HG03354 (cell line): Measurements from ENCODE around the gene STARD10.
"Not testable (repeated sequence)": the region's sequence is repeated elsewhere in the genome, so short reads cannot be mapped to it uniquely, and the experiment has no call there.

Experiments
- ATAC-seq: cut with Tn5 transposase; IDR thresholded peaks from one replicate; pipeline ENCODE4 v1.9.1; 2021; ENCODE audit warnings: mild to moderate bottlenecking; ENCODE audit not compliant: unreplicated experiment, poor library complexity, severe bottlenecking

STARD10 gene

DNA sequence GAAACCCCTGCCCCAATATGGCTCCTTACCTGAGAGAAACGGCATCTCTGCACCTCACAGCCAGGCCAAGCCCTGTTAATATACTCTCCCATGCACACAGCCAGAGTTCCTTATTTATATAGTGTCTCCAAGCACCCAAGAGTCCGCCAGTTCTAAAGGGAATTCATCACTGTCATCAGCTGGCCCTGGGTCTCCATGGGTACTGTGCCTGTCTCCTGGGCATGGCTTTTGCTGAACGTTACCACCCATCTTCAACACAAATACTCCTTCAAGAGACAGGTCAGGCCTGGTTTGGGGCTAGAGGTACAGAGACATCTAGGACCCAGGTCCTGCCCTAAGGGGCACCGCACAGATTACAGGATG lies 18.7 kb upstream of the STARD10 start:
- ATAC-seq = no peak

DNA sequence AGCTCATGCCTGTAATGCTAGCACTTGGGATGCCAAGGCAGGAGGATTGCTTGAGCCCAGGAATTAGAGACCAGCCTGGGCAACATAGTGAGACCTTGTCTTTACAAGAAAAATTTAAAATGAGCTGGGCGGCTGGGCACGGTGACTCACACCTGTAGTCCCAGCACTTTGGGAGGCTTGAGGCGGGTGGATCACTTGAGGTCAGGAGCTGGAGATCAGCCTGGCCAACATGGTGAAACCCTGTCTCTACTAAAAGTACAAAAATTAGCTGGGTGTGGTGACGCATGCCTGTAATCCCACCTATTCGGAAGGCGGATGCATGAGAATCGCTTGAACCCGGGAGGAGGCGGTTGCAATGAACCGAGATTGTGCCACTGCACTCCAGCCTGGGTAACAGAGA lies 17.8 kb upstream of the STARD10 start:
- not testable (repeated sequence) for ATAC-seq

DNA sequence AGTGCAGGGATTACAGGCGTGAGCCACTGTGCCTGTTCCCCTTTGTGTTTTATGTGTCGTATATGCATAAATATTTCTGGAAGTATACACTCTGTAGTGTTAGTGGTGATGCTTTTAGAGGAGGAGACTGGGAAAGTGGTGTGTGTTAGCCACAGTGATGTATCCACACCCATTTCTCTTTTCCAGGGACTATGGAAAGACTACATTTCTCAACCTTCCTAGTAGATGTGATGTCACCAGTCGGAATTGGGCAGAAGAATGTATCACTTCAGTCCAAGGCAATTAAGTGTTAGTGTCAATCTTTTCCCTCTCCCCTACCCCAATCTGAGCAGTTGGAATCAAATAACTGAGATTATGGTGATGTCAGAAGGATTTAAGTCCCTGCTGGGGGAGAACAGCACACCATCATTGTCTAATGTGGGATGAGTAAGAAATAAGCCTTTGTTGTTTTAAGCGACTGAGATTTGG lies 14.5 kb upstream of the STARD10 start:
- no peak for ATAC-seq

DNA sequence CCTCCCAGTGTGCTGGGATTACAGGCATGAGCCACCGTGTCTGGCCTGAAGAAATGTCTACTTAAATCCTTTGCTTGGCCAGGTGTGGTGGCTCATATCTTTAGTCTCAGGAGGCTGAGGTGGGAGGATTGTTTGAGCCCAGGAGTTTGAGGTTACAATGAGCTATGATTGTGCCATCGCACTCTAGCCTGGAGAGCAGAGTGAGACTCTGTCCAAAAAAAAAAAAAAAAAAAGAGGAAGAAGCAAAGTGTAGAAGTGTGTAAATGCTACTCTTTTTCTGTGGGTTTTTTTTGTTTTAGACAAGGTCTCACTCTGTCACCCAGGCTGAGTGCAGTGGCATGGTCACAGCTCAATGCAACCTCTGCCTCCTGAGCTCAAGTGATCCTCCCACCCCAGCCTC lies 13.9 kb upstream of the STARD10 start:
- ATAC-seq = no peak

DNA sequence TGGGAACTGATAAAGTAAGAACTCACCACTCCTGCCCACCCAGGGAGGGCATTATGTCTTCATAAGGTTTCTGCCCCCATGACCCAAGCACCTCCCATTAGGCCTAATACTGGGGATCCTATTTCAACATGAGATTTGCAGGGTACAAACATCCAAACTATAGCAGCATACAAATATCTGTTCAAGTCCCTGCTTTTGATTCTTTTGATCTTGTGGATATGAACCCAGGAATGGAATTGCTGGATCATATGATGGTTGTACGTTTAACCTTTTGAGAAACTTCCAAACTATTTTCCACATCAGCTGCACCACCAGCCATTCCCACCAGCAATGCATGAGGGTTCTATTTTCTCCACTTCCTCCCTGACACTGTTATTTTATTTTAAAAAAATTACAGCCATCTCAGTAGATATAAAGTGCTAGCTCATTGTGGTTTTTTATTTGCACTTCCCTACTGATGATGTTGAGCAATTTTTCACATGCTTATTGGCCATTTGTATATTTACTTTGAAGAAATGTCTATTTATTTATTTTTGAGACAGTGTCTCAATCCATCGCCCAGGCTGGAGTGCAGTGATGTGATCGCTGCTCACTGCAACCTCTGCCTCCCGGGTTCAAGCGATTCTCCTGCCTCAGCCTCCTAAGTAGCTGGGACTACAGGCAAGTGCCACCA lies 13.3 kb upstream of the STARD10 start:
- ATAC-seq = no peak

DNA sequence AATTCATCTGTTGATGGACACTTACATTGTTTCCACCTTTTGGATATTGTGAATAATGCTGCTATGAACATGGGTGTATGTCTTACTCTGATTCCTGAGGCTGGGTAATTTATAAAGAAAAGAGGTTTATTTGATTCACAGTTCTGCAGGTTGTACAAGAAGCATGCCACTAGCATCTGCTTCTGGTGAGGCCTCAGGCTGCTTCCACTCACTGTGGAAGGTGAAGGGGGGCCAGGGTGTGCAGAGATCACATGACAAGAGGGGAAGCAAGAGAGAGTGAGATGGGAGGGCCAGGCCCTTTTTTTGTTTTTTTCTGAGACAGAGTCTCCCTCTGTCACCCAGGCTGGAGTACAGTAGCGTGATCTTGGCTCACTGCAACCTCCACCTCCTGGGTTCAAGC lies 12.5 kb upstream of the STARD10 start:
- not testable (repeated sequence) for ATAC-seq

DNA sequence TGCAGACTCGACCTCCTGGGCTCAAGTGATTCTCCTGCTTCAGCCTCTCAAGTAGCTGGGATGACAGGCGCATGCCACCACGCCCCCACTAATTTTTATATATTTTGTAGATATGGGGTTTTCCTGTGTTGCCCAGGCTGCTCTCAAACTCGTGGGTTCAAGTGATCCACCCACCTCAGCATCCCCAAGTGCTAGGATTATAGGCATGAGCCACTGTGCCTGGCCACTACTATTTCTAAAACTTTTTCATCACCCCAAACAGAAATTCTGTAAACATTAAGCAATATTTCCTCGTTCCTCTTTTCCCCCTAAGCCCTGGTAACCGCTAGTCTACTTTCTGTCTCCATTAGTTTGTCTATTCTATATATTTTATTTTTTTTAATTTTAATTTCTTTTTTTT lies 11.4 kb upstream of the STARD10 start:
- no peak for ATAC-seq

DNA sequence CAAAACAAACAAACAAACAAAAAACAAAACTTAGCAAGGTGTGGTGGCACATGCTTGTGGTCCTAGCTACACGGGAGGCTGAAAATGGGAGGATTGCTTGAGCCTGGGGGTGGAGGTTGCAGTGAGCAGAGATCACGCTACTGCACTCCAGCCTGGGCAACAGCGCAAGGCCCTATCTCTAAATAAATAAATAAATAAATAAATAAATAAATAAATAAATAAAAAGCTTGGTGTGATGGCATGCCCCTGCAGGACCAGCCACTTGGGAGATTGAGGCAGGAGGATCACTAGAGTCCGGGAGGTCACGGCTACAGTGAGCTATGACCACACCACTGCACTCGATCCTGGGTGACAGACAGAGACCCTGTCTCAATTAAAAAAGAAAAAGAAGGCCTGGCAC lies 9.0 kb upstream of the STARD10 start:
- ATAC-seq = no peak

DNA sequence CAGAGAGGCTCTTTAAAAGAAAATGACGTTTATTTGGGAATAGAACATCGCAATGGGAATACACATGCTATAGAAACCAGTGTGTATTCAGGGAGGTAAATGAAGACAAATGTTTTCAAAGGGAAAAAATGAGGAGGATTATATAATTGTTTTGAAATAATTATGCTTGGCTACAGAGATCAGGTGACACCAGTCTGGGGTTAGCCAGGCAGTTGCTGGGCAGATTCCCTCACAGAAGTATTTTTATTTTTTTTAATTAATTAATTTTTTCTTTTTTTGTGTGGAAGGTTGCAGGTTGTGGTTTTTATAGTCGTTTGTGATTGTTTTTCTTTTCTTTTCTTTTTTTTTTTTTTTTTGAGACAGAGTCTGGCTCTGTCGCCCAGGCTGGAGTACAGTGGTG lies 5.6 kb upstream of the STARD10 start:
- ATAC-seq = no peak

DNA sequence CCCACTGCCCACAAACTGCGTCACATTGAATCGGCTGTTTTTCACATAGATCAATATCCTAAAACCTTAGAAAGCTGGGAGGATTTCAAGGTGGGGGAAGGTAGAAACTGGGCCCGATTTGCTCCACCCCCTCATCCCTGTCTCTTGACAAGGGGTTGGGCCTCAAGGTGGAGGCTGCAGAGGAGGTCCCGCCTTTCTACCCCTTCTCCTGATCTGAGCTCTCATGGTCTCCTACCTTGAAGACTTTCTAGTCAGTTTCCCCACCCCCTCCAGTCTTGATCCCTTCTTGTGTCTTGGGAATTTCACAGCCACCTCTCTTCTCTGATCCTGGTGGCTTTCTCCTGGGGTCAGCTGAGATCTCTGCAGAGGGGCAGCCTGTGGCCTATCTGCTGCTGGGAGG lies 4.5 kb upstream of the STARD10 start:
- no peak for ATAC-seq

DNA sequence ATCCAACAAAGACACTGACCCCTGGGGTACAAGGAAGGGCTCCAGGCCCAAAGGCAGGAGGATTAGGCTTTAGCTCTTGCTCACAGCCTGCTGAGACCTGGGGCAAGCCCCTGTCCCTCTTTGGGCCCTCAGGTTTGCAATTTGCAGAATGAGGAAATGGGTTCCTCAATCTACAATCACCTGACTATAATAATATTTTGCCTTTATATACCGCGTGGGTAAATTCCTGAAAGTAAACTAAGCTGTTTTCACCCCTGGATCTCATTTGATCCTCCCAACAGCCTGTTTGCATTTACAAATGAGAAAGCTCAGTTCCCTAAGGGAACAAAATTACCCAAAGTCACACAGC lies 797 bp downstream of the STARD10 start:
- no peak for ATAC-seq

DNA sequence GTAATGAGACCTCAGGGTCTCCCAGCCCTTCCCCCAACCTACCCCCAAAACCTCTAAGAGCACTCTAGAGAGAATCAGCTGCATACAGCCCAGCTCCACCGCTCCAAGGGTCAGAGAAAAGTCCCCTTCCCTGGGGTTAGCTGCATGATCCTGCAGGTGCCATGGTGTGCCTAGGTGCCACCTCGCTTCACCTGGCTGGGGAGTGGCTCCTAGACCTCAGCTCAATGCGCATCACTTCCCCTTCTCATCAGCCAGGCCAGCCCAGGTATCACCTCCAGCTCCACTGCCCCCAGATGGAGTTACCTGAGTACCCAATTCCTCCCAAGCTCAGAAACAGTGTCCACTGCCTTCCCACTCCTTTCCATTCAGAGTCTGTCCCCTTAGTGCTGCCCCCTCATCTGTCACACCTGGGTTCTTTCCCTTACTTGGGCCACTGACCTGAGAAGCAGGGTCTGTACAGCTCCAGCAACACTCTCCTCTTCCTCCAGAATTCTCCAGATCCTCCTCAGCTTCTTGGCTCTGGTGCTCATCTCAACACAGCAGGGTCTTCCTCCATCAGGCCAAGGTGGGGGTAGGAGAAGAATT lies 1.3 kb downstream of the STARD10 start:
- no peak for ATAC-seq

DNA sequence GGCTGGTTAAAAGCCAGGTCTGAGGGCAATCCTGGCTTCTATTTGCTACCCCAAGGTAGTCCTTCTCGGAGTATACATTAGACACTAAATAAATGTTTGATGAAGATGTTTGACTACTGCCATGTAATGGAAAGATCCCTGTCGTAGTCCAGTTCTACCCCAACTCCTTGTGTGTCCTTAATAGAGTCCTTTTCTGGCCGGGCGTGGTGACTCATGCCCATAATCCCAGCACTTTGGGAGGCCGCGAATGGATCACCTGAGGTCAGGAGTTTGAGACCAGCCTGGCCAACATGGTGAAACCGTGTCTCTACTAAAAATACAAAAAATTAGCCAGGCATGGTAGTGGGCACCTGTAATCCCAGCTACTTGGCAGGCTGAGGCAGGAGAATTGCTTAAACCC lies 2.6 kb downstream of the STARD10 start:
- not testable (repeated sequence) for ATAC-seq

DNA sequence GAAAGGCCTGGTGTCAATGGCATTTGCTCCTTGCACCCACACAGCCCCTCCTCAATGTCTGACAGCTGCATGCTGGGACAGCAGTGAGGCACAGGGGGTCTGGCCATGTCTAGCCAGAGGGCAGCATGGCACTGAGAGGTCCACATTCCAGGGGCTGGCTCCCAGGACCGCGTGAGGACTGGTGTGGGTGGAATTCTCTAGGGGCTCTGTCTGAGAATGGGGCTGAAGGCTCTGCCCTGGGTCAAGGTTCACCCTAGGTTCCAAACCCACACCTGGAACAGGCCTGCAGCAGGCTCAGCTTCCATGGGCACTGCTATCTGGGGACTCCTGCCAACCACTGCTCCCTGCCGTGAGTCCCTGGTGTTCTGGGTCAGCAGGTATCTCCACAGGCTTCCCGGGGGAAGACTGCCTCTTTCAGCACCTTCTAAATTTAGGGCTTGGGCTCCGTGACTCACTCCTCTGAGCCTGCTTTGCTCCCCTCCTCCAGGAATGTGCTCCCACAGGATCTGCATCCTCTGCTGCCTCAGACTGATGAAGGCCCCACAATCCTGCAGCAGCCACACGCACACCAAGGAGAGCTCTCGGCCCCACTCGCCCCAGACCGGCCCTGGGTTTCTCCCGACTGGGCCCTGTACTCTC lies 4.2 kb downstream of the STARD10 start:
- ATAC-seq = no peak

DNA sequence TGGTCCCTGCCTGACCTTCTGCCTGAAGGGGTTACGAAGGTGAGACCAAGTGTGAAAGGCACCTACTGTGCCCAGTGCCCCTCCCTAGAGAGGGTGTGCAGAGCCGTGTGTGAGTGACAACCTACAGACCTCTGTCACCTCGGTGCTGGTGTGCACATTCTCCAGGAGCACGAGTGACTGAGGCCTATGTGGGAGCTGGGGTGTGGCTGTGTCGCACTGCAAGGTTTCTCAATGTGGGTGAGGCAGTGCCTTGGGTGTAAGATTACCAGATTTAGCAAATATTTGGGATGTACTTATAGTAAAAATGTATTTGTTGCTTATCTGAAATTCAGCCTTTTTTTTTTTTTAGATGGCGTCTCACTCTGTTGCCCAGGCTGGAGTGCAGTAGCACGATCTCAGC lies 5.6 kb downstream of the STARD10 start:
- ATAC-seq = no peak

DNA sequence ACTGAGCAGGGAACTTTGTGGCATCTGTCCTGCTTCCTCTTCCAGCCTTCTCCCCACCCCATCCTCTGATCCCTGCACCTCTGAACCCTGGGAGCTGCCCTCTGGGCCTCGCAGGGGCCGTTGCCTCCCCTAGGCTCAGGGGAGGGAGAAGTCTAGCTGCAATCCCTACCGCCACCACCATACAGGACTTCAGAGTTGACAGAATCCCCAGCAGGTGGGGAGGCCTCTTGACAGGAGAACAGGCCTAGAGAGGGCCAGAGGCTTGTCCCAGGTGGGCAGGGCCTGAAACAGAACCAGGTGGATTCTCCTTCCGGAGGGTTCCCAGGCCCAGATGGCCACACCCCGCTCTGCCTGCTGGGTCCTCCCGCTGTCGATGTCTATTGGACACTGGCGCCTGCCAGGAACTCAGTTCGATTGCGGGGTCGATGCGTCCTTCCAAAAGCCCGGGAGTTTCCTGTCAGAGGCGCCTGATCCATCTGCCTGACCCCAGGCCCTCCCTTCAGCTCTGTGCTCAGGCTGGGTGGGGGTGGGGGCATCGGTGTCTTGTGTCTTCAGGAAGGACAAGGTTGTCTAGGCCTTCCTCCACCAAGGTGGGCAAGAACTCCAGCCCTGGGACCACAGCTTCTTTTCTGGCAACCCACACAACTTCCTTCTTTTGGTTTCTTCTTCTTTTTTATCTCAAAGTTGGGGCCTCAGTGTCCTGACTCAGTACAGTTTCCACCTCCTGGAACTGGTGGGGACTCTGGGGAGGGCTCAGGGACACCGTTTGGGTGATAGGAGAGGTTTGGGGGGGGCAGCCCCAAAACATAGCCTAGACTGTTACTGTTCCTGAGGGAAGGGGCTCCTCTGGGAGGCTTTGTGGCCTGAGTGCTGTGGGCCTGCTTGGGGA lies 6.4 kb downstream of the STARD10 start:
- peak; percentile 84 for ATAC-seq

DNA sequence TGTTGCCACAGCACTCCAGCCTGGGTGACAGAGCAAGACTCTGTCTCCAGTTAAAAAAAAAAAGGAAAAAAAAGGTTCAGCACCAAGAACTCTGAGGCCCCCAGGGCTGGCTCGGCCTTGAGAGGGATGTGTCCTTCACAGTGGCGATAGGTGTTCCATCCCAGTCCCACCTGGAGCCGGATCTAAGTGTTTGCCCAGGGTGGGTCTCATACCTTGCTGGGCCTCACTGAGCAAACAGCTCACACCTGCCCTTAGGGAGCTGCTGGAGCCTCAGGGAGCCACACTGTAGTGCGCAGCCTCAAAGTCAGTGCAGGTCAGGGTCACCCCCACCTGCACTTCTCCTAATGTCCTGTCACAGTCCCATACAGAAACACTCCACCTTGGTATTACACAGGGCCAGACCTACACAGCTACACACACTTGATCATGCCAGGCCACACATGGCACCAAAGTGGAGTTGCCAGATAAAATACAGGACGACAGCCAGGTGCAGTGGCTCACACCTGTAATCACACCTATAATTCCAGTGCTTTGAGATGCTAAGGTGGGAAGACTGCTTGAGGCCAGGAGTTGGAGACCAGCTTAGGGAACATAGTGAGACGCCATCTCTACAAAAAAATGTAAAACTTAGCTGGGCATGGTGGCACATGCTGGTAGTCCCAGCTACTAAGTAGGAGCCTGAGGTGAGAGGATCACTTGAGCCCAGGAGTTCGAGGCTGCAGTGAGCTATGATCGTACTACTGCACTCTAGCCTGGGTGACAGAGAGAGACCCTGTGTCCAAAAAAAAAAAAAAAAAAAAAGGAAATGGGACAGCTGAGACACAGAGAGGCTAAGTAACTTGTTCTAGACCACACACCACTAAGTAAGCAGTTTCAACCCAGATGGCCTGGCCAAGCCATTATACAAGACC lies 7.3 kb downstream of the STARD10 start:
- no peak for ATAC-seq

DNA sequence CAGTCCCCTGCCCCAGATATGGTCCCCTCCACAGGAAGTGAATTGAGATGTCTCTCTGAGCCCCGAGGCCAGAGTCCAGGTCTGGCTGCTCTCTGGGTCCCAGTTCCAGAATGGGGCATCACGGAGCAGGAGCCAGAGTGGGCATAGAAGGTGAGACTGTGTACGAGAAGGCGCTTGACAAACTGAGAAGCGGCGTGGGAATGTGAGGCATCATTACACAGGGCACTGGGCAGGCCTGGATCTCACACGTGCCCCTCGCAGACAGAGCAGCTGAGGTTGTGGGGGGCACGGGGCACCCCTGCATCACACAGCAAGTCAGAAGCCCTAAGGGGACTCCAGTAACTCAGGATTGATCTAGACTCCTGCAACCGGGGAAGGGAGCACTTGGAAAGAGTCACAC lies 9.2 kb downstream of the STARD10 start:
- no peak for ATAC-seq

DNA sequence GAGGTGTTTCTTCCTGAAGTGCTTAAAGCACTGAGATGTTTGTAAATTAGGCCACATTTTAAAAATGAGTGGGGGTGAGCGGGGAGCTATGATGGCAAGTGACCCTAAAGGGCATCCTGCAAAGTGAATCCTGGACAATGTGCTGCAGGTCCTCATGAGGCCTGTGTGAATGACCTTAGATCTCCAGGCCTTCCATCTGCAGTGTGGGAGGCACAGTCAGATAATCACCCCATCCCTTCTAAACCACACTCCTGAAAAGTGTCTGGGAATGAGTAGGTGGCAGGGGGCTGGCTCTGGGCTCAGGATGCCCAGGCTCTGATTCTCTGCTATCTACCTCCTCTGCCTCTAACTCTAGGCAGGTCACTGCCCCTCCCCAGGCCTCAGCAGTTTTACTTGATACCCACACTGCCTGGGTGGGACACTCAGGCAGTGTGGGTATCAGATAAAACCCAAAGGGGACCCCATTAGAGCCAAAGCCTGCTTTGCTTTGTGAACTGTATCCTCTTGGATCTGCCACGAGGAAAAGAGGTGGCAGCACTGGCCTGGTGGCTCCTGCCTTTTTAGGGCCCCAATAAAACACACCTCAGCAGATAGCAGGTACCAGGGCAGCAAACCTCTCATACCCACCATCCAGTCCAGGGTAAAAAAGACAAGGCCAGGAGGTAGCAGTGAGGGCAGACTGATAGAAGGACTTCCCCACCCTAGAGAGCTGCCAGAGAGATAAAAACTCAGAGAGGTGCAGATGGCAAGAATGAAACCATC lies 10.5 kb downstream of the STARD10 start:
- no peak for ATAC-seq
